Testis (tissue), 3 donors: ENCODE measurements around the gene RNF44. TPM values are rescaled to one million over a fixed set of nuclear protein-coding genes. Genes with fewer than 3 reads are reported as not detected.

Experiments used
- DNase-seq: peaks from one replicate; pipeline ENCODE4 v3.0.0-alpha.2; 2019
- H3K27ac ChIP-seq, 2 donors: fragments of 200-600 bp; sonication (generic); one replicate each; pipeline ENCODE4 v1.5.1; 2019
- H3K27me3 ChIP-seq: fragments of 200-600 bp; sonication (generic); one replicate; pipeline ENCODE4 v1.5.1; 2019
- H3K36me3 ChIP-seq: fragments of 200-600 bp; sonication (generic); one replicate; pipeline ENCODE4 v1.5.1; 2017; ENCODE audit warnings: low read depth; ENCODE audit errors: missing control alignments
- H3K4me1 ChIP-seq: fragments of 200-600 bp; sonication (generic); one replicate; pipeline ENCODE4 v1.5.1; 2019
- H3K4me3 ChIP-seq, 2 donors: fragments of 200-600 bp; sonication (generic); one replicate each; pipeline ENCODE4 v1.5.1; 2017 to 2019
- H3K9me3 ChIP-seq: fragments of 200-600 bp; sonication (generic); one replicate; pipeline ENCODE4 v1.5.1; 2017
- CTCF ChIP-seq, 3 experiments: fragments of 450-650 bp in 2 of 3; fragments of 200-600 bp in 1 of 3; sonication (generic) in 1 of 3; IDR thresholded peaks; one replicate each; pipeline ENCODE4 v1.5.1; 2016 to 2019; ENCODE audit warnings: antibody characterized with exemption in 3 of 3, mild to moderate bottlenecking in 2 of 3, moderate library complexity in 1 of 3
- POLR2A ChIP-seq: fragments of 450-650 bp; IDR thresholded peaks from one replicate; pipeline ENCODE4 v1.6.1; 2017; ENCODE audit warnings: antibody characterized with exemption, mild to moderate bottlenecking, moderate library complexity
- WGBS, 2 donors: methylation state at CpG; one replicate each; pipeline ENCODE4 v1.1.5; 2018; 5-methylcytosine and 5-hydroxymethylcytosine counted together
- intact Hi-C: fragments of 100-400 bp; cut with DNase I; formaldehyde crosslinking; loops from one replicate; pipeline ENCODE4 v1.15.1; 2023; ENCODE audit warnings: low total_unique reads
- polyA plus RNA-seq: library from polyadenylated mRNA; stranded (reverse); fragments of 350-450 nt; fragmentation: Illumina TruSeq; extraction: RNeasy Lipid Tissue Mini Kit (QIAGEN cat#74804); gene quantifications from one replicate; pipeline ENCODE4 v1.2.3, GENCODE V29; 2014; ENCODE audit warnings: low read depth, low replicate concordance; ENCODE audit not compliant: insufficient read depth
- total RNA-seq, 2 donors: library from RNA; depleted of rRNA; stranded (reverse); fragments of >200 nt; gene quantifications; one replicate each; pipeline ENCODE4 v1.2.3, GENCODE V29; 2016

Gene RNF44
- total and polyA plus RNA-seq, 3 donors from 2014 or later, result 57.2 to 64.7 (median 60.1) TPM

GRCh38 chr5:176548967-176549444 is 11.8 kb upstream of the RNF44 start, which contains the start of gene CDHR2:
Gene CDHR2 (plus strand): TSS chr5:176549342. CDS start chr5:176565353, 16,011 bp downstream.
- Histone ChIP-seq H3K36me3 (no peaks in the 10 kb centered on the region), H3K9me3 (no peaks in the 10 kb centered on the region), H3K4me3 (no peak within 1 kb of the TSS), H3K27ac (no peak within 1 kb of the TSS), H3K27me3 (no peaks in the 10 kb centered on the region), H3K4me1 (peaks cover 1% of the 10 kb centered on the region)
- TF ChIP-seq POLR2A (no peak), CTCF (IDR thresholded peaks at IDR 0.05) (no peak)
- WGBS, 2 donors, result 75 to 78% methylated on average over 15 to 18 of the region's 18 CpGs
- DNase-seq, result no peak
- intact Hi-C loops, result loop anchor here (10.0 kb wide), 1 partner anchor 86 kb away; the partner anchor contains the start of genes EIF4E1B and SNCB

DNA sequence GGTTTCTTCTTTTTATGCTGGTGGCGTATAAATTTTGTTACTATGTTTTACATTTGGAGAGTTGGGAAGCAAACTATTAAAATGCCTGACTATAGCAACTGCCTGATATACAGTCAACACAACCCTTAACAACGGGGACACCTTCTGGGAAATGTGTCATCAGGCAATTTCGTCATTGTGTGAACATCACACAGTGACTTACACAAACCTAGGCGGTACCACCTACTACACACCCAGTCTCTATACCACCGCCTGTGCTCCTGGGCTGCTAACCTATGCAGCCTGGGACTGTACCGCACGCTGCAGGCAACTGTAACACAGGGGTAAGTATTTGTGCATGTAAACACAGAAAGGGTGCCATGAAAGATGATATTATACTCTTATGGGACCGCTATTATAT is 10.6 kb upstream of the RNF44 start:
- Histone ChIP-seq H3K4me3 (no peak overlapping the region), H3K9me3 (no peaks in the 10 kb centered on the region), H3K36me3 (no peaks in the 10 kb centered on the region), H3K27me3 (no peaks in the 10 kb centered on the region), H3K4me1 (peaks cover 5% of the 10 kb centered on the region), H3K27ac (no peak overlapping the region)
- intact Hi-C loops, result loop anchor here (10.0 kb wide), 1 partner anchor 87 kb away; the partner anchor contains the start of genes EIF4E1B and SNCB
- DNase-seq, result no peak
- 81 to 86% methylated on average over 8 of the region's 8 CpGs for WGBS, 2 donors
- TF ChIP-seq CTCF (IDR thresholded peaks at IDR 0.05), result no peak
- TF ChIP-seq POLR2A, result no peak

DNA sequence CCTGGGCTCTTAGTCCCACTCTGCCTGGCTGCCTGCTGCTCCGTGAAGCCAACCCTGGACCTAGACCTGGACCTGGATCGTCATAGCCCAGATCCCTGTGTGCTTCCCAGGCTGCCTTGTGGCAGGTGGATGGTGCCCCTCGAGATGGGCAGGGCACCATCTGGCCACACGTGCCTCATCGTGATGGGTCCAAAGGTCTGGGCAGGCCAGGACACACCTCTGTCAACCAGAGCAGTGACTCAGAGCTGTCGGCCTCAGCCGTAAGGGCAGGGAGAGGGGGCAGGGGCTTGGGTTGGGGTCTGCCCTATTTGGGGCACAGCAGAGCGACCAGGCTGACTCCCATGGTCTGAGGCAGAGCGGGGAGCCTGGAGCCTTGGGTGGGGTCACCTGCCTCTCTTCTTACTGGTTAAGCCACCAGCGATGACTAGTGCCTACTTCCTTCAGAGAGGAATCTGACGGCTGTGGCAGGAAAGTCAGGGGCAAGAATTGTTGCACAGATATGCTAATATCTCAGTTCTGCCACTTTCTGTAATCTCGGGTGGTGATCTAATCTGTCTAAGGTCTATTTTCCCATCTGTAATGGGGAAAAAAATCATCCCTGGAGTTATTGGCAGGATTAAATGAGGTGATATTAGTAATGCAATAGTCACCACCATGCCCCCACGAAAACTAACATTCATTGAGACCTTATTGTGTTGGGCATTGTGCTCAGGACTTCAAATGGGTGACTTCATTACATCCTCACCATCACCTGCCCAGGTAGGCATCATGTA is 8.7 kb upstream of the RNF44 start:
- Histone ChIP-seq H3K4me1 (peaks cover 13% of the 10 kb centered on the region), H3K27ac (no peak overlapping the region), H3K4me3 (no peak overlapping the region), H3K36me3 (no peaks in the 10 kb centered on the region), H3K9me3 (no peaks in the 10 kb centered on the region), H3K27me3 (no peaks in the 10 kb centered on the region)
- DNase-seq, result no peak
- no peak for TF ChIP-seq POLR2A
- TF ChIP-seq CTCF (IDR thresholded peaks at IDR 0.05), result no peak
- WGBS, 2 donors, result 83 to 98% methylated on average over 7 to 13 of the region's 13 CpGs
- intact Hi-C loops, result loop anchor here (10.0 kb wide), 1 partner anchor 89 kb away; the partner anchor contains the start of genes EIF4E1B and SNCB

DNA sequence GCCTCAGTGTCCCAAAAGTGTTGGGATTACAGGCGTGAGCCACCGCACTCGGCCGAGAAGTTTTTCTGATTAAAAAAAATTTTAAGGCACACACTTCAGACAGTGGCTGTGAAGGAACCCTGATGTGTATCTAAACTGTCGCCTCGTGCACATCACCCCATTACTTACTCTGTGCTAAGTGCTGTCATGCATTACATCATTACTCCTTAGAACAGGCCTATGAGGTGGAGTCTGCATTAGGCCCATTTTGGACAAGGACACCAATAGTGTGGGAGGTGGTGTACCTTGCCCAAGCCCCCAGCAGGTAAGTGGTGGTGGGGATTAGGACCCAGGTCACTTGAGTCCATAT is 8.2 kb upstream of the RNF44 start:
- Histone ChIP-seq H3K36me3 (no peaks in the 10 kb centered on the region), H3K4me3 (no peak overlapping the region), H3K27me3 (no peaks in the 10 kb centered on the region), H3K4me1 (peaks cover 13% of the 10 kb centered on the region), H3K9me3 (no peaks in the 10 kb centered on the region), H3K27ac (no peak overlapping the region)
- no peak for TF ChIP-seq POLR2A
- no peak for TF ChIP-seq CTCF (IDR thresholded peaks at IDR 0.05)
- WGBS, 2 donors, result 79% methylated on average over 5 to 6 of the region's 6 CpGs
- DNase-seq, result no peak
- intact Hi-C loops, result loop anchor here (10.0 kb wide), 1 partner anchor 89 kb away; the partner anchor contains the start of genes EIF4E1B and SNCB
